GM18867 (cell line): ENCODE data around the gene SMIM5.
"Not testable (repeated sequence)": the region's sequence is repeated elsewhere in the genome, so short reads cannot be mapped to it uniquely, and the experiment has no call there.

ENCODE experiments used
- ATAC-seq: cut with Tn5 transposase; IDR thresholded peaks from one replicate; pipeline ENCODE4 v1.9.1; 2021; ENCODE audit warnings: mild to moderate bottlenecking, moderate library complexity; ENCODE audit not compliant: unreplicated experiment

The SMIM5 gene

GRCh38 chr17:75632863-75633485, at the start of gene SMIM5:
SMIM5 (plus strand) TSS chr17:75633434; CDS start chr17:75640202, 6,768 bp downstream.
- ATAC-seq: no peak

- ATAC-seq: no peak
These were observed 48.4 kb upstream of the SMIM5 start for GRCh38 chr17:75584849-75585175.

- ATAC-seq: no peak
These were observed 45.3 kb upstream of the SMIM5 start, which contains the start of gene MYO15B for GRCh38 chr17:75587675-75588595. MYO15B (plus strand) TSS chr17:75587800; CDS start chr17:75588058, 258 bp downstream.

GRCh38 chr17:75588596-75589011, 44.6 kb upstream of the SMIM5 start:
- ATAC-seq: no peak

GRCh38 chr17:75589012-75589918, 44.0 kb upstream of the SMIM5 start:
- ATAC-seq: peak; percentile 83

- no peak for ATAC-seq
These were observed 43.3 kb upstream of the SMIM5 start for GRCh38 chr17:75589919-75590303.

GRCh38 chr17:75590314-75590761, 42.9 kb upstream of the SMIM5 start:
- no peak for ATAC-seq

GRCh38 chr17:75590849-75591721, 42.1 kb upstream of the SMIM5 start:
- ATAC-seq: no peak

- ATAC-seq: no peak
These were observed 41.4 kb upstream of the SMIM5 start for GRCh38 chr17:75591722-75592302.

GRCh38 chr17:75592348-75593020, 40.8 kb upstream of the SMIM5 start:
- no peak for ATAC-seq

GRCh38 chr17:75593430-75593829, 39.8 kb upstream of the SMIM5 start:
- not testable (repeated sequence) for ATAC-seq

GRCh38 chr17:75594499-75595283, 38.5 kb upstream of the SMIM5 start:
- ATAC-seq: no peak

GRCh38 chr17:75595284-75595919, 37.8 kb upstream of the SMIM5 start:
- ATAC-seq: no peak

GRCh38 chr17:75595920-75596313, 37.3 kb upstream of the SMIM5 start:
- ATAC-seq: no peak

- no peak for ATAC-seq
These were observed 36.7 kb upstream of the SMIM5 start for GRCh38 chr17:75596320-75597087.

GRCh38 chr17:75601057-75601987, 31.9 kb upstream of the SMIM5 start:
- no peak for ATAC-seq
